Lower leg skin (tissue), 3 donors: Measurements from ENCODE around the gene RIPK1.

ENCODE experiments used
- POLR2A ChIP-seq, 2 donors: fragments of 450-650 bp; IDR thresholded peaks; one replicate each; pipeline ENCODE4 v1.6.1; 2016 to 2017; ENCODE audit warnings: antibody characterized with exemption in 2 of 2, mild to moderate bottlenecking in 1 of 2, moderate library complexity in 1 of 2
- TF ChIP-seq, protein P1 (sequence below), 3 donors: fragments of 450-650 bp; IDR thresholded peaks; one replicate each; pipeline ENCODE4 v1.5.1; 2016; ENCODE audit warnings: antibody characterized with exemption in 3 of 3, mild to moderate bottlenecking in 3 of 3, moderate library complexity in 2 of 3

- TF ChIP-seq, protein P1, sequence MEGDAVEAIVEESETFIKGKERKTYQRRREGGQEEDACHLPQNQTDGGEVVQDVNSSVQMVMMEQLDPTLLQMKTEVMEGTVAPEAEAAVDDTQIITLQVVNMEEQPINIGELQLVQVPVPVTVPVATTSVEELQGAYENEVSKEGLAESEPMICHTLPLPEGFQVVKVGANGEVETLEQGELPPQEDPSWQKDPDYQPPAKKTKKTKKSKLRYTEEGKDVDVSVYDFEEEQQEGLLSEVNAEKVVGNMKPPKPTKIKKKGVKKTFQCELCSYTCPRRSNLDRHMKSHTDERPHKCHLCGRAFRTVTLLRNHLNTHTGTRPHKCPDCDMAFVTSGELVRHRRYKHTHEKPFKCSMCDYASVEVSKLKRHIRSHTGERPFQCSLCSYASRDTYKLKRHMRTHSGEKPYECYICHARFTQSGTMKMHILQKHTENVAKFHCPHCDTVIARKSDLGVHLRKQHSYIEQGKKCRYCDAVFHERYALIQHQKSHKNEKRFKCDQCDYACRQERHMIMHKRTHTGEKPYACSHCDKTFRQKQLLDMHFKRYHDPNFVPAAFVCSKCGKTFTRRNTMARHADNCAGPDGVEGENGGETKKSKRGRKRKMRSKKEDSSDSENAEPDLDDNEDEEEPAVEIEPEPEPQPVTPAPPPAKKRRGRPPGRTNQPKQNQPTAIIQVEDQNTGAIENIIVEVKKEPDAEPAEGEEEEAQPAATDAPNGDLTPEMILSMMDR (IDR thresholded peaks at IDR 0.05) = no peak
- TF ChIP-seq POLR2A (IDR thresholded peaks at IDR 0.05) = no peak
Measured at GRCh38 chr6:3019065-3019464, 49.2 kb upstream of the RIPK1 start.
